Measurements from ENCODE around the gene TBC1D22B.

Gene TBC1D22B

GRCh38 chr6:37257634-37258404, at the start of gene TBC1D22B, which contains the start of gene TMEM217:
Gene TBC1D22B (plus strand): TSS chr6:37257772. CDS start chr6:37257918, 146 bp downstream.
Gene TMEM217 (minus strand): TSS chr6:37258144. CDS start chr6:37219030, 39,114 bp downstream.
- peak; percentile 98 for DNase-seq

- peak; percentile 19 for DNase-seq
Observed at GRCh38 chr6:37207903-37208456, 49.6 kb upstream of the TBC1D22B start.

- no peak for DNase-seq
Observed at GRCh38 chr6:37208793-37209192, 48.8 kb upstream of the TBC1D22B start.

GRCh38 chr6:37209461-37210205, 47.9 kb upstream of the TBC1D22B start:
- DNase-seq, result no peak

- peak; percentile 46 for DNase-seq
Observed at GRCh38 chr6:37210313-37210968, 47.1 kb upstream of the TBC1D22B start.

- no peak for DNase-seq
Observed at GRCh38 chr6:37212268-37212667, 45.3 kb upstream of the TBC1D22B start.

GRCh38 chr6:37218061-37218460, 39.5 kb upstream of the TBC1D22B start:
- DNase-seq, result peak; percentile 24

- no peak for DNase-seq
Observed at GRCh38 chr6:37218511-37218910, 39.1 kb upstream of the TBC1D22B start.

GRCh38 chr6:37221585-37222124, 35.9 kb upstream of the TBC1D22B start:
- DNase-seq, result no peak

GRCh38 chr6:37222125-37222967, 35.2 kb upstream of the TBC1D22B start:
- DNase-seq, result peak; percentile 99

- no peak for DNase-seq
Observed at GRCh38 chr6:37222992-37223391, 34.6 kb upstream of the TBC1D22B start.

- no peak for DNase-seq
Observed at GRCh38 chr6:37225350-37226169, 32.0 kb upstream of the TBC1D22B start.

- DNase-seq, result no peak
Observed at GRCh38 chr6:37230104-37230503, 27.5 kb upstream of the TBC1D22B start.

- DNase-seq, result no peak
Observed at GRCh38 chr6:37232430-37233017, 25.0 kb upstream of the TBC1D22B start.

- no peak for DNase-seq
Observed at GRCh38 chr6:37233541-37233940, 24.0 kb upstream of the TBC1D22B start.

- no peak for DNase-seq
Observed at GRCh38 chr6:37236921-37237320, 20.7 kb upstream of the TBC1D22B start.

GRCh38 chr6:37237789-37238188, 19.8 kb upstream of the TBC1D22B start:
- DNase-seq, result no peak

- DNase-seq, result no peak
Observed at GRCh38 chr6:37238381-37238780, 19.2 kb upstream of the TBC1D22B start.

- no peak for DNase-seq
Observed at GRCh38 chr6:37239526-37239925, 18.0 kb upstream of the TBC1D22B start.

GRCh38 chr6:37239950-37240713, 17.4 kb upstream of the TBC1D22B start:
- peak; percentile 86 for DNase-seq
